Endometrium (tissue), 2 donors: ENCODE results near the gene RCCD1.
"Not testable (repeated sequence)": the region's sequence is repeated elsewhere in the genome, so short reads cannot be mapped to it uniquely, and the experiment has no call there.

Experiments
- FAIRE-seq: peaks from 2 replicates; lab custom pipeline; 2012; peaks lifted over from hg19 to GRCh38; lab: Jason Lieb, UNC
- donor health status: control.
- donor health status: control.

Gene RCCD1, protein sequence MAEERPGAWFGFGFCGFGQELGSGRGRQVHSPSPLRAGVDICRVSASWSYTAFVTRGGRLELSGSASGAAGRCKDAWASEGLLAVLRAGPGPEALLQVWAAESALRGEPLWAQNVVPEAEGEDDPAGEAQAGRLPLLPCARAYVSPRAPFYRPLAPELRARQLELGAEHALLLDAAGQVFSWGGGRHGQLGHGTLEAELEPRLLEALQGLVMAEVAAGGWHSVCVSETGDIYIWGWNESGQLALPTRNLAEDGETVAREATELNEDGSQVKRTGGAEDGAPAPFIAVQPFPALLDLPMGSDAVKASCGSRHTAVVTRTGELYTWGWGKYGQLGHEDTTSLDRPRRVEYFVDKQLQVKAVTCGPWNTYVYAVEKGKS

DNA sequence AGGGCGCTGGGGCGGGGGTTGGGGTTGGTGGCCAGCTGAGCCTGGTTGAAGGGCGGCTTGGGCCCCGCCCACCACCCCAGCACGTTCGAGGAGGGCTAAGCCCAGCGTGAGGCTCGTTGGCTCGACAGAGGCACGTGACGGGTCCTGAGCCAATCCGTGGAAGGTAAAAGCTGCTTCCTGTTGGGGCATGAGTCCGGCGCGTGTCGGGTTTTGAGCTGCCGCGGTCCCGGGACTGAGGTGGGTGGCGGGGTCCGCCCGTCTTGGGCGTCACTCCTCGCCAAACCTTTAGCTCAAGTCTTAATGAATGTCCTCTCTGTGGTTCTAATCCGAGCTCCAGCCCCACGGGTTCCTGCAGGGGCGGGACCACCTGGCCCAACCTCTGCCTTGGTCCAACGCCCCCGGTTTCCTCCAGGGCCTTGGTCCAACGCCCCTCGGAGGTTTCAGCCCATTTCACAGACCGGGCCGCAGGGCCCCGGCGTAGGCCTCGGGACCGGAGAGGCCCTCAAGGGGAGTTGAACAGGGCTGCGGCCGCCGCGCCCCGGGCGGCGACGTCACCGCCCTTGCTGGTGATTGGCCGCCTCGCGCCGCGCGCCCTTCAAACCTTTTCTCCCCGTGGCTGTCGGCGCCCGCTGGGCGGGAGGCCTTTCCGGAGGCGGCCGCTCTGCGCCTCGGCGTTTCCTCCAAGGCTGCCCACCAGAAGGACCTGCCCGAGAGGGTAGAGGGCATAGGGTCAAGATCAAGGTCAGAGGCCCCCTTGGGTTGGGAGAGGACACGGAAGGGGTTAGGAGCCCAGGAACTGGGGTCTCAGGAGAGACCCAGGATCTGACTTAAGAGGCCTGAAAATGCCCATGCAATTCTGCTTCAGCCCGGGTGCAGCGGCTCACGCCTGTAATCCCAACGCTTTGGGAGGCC is at the start of gene RCCD1:
RCCD1 (plus strand) TSS at position 173 of the 912 bp plus-strand sequence. CDS start 1,851 bp downstream, outside the sequence.
- FAIRE-seq, result peak; percentile 50

DNA sequence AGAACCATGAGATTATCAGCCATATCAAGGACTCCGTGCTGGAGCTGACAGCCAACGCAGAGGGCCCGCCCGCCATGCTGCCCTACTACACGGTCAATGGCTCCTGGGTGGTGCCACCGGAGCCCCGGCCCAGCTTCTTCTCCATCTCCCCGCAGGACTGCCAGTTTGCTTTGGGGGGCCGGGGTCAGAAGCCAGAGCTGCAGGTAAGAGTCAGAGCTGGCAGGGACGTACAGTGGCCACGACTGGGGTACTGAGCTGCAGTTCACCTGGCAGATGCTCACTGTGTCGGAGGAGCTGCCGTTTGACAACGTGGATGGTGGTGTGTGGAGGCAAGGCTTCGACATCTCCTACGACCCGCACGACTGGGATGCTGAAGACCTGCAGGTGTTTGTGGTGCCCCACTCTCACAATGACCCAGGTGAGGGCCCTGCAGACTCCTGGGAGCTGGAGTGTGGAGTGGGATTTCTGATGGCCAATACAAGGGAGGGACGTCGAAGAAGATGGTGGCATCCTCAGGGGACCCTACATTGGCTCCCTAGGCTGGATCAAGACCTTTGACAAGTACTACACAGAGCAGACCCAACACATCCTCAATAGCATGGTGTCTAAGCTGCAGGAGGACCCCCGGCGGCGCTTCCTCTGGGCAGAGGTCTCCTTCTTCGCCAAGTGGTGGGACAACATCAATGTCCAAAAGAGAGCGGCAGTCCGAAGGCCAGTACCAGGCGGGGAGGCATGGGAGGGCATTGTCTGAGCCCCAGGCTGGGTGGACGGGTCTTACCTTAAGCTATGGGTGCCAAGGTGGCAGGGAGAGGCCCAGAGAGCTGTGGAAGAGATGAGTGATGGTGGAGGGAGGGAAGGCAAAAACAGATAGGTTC is 49.1 kb upstream of the RCCD1 start:
- no peak for FAIRE-seq

DNA sequence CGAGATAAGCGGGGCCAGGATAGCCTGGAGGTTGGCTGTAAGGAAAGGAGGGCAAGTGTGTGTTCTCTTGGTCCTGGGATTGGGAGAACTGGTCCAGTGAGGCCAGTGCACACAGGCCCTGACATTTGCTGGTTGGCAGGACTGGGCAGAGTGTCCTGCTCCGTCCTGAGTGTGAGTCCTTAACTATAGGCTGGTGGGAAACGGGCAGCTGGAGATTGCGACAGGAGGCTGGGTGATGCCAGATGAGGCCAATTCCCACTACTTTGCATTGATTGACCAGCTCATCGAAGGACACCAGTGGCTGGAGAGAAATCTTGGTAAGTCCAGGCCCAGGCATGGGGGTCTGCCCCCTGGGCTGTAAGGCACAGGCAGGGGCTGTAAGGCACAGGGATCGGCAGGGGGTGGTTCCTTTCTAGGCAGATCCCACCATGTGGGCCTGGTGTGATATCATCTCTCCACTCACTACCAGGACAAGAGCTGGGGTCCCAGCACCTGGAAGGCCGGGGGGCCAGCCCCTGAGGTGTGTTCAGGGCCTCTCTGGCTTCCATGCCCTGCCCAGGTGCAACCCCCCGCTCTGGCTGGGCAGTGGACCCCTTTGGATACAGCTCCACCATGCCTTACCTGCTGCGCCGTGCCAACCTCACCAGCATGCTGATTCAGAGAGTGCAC is 48.4 kb upstream of the RCCD1 start:
- FAIRE-seq, result no peak

DNA sequence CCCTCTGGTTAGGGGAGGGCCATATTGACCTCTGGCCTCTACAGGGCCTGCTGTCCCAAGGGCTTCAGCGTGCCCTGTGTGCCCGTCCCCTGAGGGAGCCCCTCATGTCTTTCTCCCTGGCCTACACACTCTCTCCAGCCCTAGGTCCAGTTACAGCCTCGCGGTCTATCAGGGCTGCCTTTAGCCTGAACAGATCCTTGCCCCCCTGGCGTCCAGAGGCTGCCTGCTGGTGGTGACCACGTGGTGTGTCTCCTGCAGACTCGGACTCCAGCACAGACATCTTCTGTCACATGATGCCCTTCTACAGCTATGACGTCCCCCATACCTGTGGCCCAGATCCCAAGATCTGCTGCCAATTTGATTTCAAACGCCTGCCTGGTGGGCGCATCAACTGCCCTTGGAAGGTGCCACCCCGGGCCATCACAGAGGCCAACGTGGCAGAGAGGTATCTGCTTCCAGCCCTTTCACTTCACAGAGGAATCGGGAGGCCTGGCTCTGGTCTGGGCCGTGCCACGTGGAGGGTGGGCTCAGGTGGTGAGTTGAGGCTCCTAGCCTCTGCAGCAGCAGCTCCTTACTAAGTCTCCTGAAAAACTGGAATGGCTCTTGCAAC is 47.5 kb upstream of the RCCD1 start:
- FAIRE-seq, result no peak

DNA sequence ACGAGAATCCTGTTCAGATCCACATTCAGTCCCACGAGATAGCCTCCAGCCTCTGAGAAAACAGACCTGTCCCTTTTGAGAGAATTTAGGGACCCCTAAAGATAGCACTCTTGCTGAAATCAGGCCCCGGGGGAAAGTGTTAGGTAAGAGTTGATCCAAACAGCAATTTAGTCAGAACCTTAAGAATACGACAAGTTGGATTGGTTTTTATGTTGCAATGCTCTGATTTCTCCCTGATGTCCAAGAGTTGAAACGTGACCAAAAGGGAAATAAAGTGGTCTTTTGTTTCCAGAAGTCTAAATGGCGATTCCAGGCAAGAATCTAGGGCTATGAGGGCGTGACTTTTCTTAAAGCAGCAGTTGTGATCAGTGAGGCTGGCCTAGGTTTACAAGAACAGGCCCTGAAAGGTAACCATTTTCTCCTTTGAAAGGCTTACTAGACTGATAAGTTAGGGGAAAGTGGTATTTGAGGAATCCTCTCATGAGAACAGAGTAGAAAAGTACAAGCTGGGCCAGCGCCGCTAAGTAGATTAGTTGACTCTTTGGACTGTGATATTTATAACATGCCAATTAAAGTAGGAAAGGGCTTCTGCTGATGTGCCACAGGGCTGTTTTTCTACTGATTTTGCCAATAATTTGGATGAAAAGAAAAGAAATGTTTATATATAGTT is 46.7 kb upstream of the RCCD1 start:
- FAIRE-seq, result no peak

DNA sequence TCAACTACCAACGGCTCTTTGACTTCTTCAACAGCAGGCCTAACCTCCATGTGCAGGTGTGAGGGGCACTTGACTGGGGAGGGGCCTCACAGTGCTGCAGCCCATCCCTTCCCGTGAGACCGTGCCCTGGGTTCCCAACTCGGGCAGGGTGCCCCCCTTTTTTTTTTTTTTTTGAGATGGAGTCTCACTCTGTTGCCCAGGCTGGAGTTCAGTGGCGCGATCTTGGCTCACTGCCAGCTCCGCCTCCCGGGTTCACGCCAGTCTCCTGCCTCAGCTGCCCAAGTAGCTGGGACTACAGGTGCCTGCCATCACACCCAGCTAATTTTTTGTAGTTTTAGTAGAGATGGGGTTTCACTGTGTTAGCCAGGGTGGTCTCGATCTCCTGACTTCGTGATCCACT is 45.2 kb upstream of the RCCD1 start:
- not testable (repeated sequence) for FAIRE-seq

DNA sequence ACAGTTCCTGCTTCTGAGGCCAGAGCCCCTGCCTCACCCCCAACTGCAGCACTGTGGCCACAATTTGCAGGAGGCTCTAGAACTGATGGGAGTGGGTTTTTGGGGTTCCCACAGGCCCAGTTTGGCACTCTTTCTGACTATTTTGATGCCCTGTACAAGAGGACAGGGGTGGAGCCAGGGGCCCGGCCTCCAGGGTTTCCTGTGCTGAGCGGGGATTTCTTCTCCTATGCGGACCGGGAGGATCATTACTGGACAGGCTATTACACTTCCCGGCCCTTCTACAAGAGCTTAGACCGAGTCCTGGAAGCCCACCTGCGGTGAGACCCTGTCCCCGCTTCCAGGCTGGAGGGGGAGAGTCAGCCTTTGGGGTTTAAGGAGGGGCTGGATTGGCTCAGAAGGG is 44.7 kb upstream of the RCCD1 start:
- FAIRE-seq, result no peak

DNA sequence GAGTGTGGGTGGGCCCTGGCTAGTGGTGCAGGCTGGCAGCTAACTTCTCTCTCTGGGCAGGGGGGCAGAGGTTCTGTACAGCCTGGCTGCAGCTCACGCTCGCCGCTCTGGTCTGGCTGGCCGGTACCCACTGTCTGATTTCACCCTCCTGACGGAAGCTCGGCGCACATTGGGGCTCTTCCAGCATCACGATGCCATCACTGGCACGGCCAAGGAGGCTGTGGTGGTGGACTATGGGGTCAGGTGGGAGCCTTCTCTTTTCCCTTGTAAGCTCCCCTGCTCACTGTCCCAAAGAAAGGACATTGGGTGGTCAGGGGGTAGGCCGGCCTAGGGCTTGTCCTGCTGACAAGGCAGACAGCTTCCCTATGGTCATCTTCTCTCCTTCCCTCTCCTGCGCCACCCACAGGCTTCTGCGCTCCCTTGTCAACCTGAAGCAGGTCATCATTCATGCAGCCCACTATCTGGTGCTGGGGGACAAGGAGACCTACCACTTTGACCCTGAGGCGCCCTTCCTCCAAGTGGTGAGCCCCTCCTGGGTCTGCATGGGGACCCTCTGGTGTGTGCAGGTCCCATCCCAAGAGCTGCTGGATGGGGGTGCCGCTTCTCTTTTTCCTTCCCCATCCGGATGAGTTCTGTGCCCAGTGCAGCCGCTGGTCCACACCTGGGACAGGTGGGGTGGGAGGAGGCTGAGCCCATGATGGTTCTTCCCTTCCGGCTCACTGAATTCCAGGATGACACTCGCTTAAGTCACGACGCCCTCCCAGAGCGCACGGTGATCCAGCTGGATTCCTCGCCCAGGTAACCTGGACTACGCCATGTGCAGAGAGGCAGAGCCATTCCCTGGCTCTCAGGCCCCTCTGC is 44.0 kb upstream of the RCCD1 start:
- no peak for FAIRE-seq

DNA sequence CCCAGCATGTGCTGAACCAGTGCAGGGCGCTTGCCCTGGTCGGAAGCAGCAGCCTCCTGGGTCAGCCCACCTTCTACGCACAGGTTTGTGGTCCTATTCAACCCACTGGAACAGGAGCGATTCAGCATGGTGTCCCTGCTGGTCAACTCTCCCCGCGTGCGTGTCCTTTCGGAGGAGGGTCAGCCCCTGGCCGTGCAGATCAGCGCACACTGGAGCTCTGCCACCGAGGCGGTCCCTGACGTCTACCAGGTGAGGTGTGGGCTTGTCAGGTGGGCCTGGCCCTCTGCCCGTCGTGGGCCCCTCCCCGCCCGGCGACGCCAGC is 43.4 kb upstream of the RCCD1 start:
- FAIRE-seq, result no peak

DNA sequence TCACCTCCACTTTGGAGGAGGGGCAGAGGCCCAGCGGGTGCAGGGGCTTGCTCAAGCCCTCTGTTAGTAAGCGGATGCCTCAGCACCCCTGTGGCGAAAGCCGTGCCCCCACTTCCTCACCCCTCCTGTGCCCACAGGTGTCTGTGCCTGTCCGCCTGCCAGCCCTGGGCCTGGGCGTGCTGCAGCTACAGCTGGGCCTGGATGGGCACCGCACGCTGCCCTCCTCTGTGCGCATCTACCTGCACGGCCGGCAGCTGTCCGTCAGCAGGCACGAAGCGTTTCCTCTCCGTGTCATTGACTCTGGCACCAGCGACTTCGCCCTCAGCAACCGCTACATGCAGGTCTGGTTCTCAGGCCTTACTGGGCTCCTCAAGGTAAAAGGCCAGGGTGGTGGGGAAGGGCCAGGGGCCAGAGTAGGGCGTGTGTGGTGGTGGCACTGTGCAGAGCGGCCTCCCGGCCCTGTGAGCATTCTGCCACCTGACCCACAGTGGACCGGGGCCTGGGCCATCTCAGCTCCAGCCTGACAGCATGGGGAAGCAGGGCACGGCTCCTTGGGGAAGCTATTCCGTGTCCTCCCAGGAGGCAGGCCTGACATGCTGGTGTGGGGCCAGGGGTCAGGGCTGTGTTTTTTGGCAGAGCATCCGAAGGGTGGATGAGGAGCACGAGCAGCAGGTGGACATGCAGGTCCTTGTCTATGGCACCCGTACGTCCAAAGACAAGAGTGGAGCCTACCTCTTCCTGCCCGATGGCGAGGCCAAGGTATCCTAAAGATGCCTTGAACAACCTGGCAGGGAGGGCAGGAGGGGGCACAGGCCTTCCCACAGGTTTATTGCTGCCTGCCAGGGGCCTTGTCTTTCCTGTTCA is 42.5 kb upstream of the RCCD1 start:
- no peak for FAIRE-seq

DNA sequence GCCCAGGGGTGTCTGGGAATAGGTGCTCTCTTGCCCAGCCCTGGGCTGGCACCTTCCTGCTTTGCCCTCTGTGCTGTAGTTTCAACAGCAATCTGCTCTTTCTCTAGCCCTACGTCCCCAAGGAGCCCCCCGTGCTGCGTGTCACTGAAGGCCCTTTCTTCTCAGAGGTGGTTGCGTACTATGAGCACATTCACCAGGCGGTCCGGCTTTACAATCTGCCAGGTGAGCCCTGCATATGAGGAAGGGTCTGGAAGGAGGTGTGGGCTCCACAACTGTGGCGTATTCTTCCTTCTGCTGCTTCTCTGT is 42.0 kb upstream of the RCCD1 start:
- FAIRE-seq, result no peak

DNA sequence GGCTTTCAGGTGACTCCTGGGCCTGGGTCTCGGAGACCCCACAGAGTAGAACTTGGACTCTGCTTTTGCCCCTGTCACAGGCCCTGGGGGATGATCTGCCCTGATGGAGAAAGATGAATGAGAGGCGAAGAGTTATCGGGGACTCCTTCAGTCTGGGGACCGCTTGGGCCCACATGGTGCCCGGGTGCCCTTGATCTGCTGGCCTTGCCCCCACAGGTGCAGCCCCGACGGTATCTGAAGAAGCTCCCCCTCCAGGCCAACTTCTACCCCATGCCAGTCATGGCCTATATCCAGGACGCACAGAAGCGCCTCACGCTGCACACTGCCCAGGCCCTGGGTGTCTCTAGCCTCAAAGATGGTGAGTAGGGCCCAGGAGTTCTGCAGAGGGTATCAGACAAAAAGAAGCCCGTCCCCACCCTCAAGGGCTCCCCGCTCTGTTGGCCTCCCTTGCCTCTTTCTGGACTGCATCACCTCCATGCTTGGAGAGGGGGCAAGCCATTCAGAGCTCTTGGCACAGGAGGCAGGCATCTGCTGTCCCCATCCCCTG is 41.2 kb upstream of the RCCD1 start:
- FAIRE-seq, result no peak

DNA sequence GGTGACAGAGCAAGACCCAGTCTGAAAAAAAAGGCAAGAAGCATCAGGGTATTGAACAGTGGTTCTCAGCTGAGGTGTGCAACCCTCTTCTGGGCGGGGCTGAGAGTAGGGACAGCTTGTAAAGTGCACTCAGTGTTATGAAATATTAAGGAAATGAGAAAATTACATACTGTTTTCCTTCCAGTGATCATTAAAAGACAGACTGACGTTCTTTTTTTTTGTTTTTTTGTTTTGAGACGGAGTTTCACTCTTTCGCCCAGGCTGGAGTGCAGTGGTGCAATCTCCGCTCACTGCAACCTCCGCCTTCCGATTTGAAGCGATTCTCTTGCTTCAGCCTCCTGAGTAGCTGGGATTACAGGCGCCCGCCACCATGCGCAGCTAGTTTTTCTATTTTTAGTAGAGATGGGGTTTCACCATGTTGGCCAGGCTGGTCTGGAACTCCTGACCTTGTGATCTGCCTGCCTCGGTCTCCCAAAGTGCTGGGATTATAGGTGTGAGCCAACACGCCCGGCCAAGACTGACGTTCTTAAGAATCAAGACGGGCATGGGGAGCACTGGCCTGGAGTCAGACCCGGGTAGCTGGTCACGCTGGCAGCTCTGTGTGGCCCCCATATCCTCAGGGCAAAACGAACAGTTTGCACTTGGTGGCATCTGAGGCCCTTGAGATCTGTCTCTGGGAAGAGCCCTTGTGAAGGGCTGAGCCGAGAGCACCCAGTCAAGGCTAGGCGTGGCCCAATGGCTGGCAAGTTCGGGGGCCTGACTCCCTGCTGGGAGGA is 40.2 kb upstream of the RCCD1 start:
- FAIRE-seq, result no peak

DNA sequence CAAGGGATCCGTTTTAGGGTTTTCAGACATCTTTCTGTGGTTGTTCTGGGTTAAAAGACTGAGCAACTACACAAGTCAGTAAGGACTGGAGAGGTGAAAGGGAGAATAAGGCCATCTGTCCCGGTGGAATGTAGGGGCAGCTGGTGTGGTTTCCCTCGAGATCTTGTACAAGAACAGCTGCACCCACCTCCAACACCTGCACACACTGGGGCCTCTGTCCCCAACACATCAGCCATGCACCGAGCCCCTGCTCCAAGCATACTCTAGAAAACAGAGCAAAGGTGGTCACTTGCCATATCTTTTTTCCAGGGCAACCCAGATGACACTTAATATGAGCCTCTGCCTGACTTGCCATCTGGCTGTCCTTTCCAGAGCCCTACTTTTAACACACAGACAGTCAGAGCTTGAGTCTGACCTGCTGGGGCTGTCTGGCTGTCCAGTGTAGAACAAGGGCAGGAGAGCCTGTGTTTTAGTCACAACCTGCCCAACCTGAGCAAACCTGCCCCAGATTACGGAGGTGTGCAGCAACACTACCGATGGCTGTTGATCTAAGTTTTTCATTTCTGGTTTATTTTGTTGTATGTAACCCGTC is 39.4 kb upstream of the RCCD1 start:
- no peak for FAIRE-seq

DNA sequence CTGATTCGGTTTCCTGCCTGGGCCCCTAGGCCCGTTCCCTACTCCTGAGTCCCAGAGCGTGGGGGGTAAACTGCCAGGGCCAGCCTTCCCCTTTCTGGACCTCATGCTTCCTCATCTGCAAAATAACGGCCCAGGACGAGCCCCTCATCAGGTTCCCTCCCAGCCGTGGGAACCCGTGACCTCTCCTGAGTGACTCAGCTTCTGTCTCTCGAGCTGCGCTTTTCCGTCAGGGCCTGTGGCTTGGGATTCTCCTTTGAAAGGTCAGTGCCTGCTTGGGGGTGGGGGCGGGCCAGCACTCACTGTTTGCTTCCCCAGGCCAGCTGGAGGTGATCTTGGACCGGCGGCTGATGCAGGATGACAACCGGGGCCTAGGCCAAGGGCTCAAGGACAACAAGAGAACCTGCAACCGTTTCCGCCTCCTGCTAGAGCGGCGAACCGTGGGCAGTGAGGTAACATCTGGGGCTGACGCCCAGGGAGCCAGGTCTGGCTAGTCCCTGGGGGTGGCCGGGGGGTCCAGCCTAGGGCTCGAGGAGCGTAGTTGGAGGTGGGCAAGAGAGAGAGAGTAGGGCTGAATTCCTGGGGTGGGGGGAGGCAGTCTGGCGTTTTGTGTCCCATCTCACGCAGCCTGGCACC is 38.8 kb upstream of the RCCD1 start:
- FAIRE-seq, result no peak

DNA sequence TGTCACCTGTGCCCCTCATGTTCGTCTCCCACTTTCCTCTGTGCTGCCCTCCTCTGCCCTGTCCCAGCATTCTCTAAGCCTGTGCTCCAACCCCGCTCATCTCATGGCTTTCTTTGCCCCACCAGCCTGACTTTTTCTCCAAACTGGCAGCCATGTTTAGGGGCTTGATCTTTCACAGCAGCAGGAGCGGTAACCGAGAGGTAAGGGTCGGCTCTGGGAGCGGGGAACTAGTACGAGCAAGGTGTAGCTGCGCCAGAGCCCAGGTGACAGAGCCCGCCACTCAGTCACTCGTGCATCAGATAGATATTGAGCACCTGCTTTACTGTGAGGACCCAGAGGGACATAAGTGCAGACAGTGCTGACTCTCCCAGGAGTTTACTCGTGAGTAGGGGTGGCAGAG is 38.2 kb upstream of the RCCD1 start:
- FAIRE-seq, result no peak

DNA sequence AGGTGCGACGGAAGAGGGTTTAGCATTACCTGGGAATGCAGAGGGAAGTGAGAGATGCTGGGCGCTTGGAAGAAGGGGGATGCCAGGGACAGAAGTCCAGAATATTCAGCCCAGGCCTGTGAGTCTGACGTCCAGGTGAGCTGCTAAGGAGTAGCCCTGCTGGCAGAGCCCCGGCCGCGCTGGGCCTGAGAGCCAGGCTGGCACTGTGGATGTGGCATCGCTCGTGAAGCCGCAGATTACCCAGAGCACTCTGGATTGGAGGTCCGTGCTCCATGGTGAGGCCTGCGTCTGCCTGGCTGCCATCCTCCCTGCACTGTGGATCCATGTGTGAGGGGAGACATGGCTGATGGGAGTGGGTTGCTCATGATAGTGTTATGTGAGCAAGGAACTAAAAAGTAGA is 37.1 kb upstream of the RCCD1 start:
- FAIRE-seq, result no peak
